H9 (cell line): ENCODE results near the gene NUP214. TPM values are rescaled to one million over a fixed set of nuclear protein-coding genes. Genes with fewer than 3 reads are reported as not detected.
A peak's percentile ranks its signal among the peaks of the same experiment; 100 is the strongest.

Source experiments
- DNase-seq: peaks from one replicate; pipeline ENCODE4 v3.0.0-alpha.2; 2017
- H2AFZ ChIP-seq: one replicate; pipeline ENCODE4 v1.6.1; 2013; ENCODE audit warnings: mild to moderate bottlenecking, low read length, control low read depth, moderate library complexity
- H2AK5ac ChIP-seq: 2 replicates; pipeline ENCODE4 v1.6.1; 2013; ENCODE audit warnings: low read length, control low read depth, mixed read lengths; ENCODE audit not compliant: insufficient read length
- H2BK120ac ChIP-seq: one replicate; pipeline ENCODE4 v1.6.1; 2013; ENCODE audit warnings: low read depth, mild to moderate bottlenecking, low read length, control low read depth, inconsistent platforms; ENCODE audit not compliant: poor library complexity, severe bottlenecking
- H2BK12ac ChIP-seq: 2 replicates; pipeline ENCODE4 v1.6.1; 2013; ENCODE audit warnings: low read length, control low read depth, mixed read lengths, low read depth; ENCODE audit not compliant: insufficient read length
- H2BK15ac ChIP-seq: 2 replicates; pipeline ENCODE4 v1.6.1; 2013; ENCODE audit warnings: low read depth, low read length, control low read depth
- H2BK20ac ChIP-seq: one replicate; pipeline ENCODE4 v1.6.1; 2013; ENCODE audit warnings: low read depth, mild to moderate bottlenecking, low read length, control low read depth, inconsistent platforms; ENCODE audit not compliant: poor library complexity, severe bottlenecking
- H2BK5ac ChIP-seq: 2 replicates; pipeline ENCODE4 v1.6.1; 2013; ENCODE audit warnings: low read length, control low read depth, mixed read lengths; ENCODE audit not compliant: insufficient read length
- H3K14ac ChIP-seq: 2 replicates; pipeline ENCODE4 v1.6.1; 2013; ENCODE audit warnings: low read length, control low read depth; ENCODE audit not compliant: insufficient read depth
- H3K18ac ChIP-seq: 2 replicates; pipeline ENCODE4 v1.6.1; 2013; ENCODE audit warnings: low read depth, mild to moderate bottlenecking, mixed read lengths, low read length, control low read depth; ENCODE audit not compliant: insufficient read length
- H3K23ac ChIP-seq: 2 replicates; pipeline ENCODE4 v1.6.1; 2013; ENCODE audit warnings: low read length, control low read depth, mixed read lengths, low read depth; ENCODE audit not compliant: insufficient read length
- H3K23me2 ChIP-seq: 2 replicates; pipeline ENCODE4 v1.6.1; 2013; ENCODE audit warnings: low read depth, mild to moderate bottlenecking, mixed read lengths, low read length, control low read depth; ENCODE audit not compliant: insufficient read length, poor library complexity, severe bottlenecking
- H3K27ac ChIP-seq: 2 replicates; pipeline ENCODE4 v1.5.1; 2013; ENCODE audit warnings: low read length, control low read depth, mixed read lengths, low read depth; ENCODE audit not compliant: insufficient read length
- H3K27me3 ChIP-seq: 2 replicates; pipeline ENCODE4 v1.6.1; 2013; ENCODE audit warnings: low read length, control low read depth, inconsistent platforms; ENCODE audit not compliant: insufficient read depth
- H3K4ac ChIP-seq: 2 replicates; pipeline ENCODE4 v1.6.1; 2013; ENCODE audit warnings: low read depth, mild to moderate bottlenecking, control low read depth, inconsistent platforms, low read length, moderate library complexity
- H3K4me1 ChIP-seq: 2 replicates; pipeline ENCODE4 v1.6.1; 2013; ENCODE audit warnings: low read length, control low read depth, inconsistent platforms; ENCODE audit not compliant: insufficient read depth
- H3K4me2 ChIP-seq: 2 replicates; pipeline ENCODE4 v1.6.1; 2013; ENCODE audit warnings: low read length, control low read depth, mixed read lengths; ENCODE audit not compliant: insufficient read length, insufficient read depth
- H3K56ac ChIP-seq: 2 replicates; pipeline ENCODE4 v1.6.1; 2013; ENCODE audit warnings: low read depth, mild to moderate bottlenecking, mixed read lengths, low read length, control low read depth; ENCODE audit not compliant: insufficient read length
- H3K79me1 ChIP-seq: 2 replicates; pipeline ENCODE4 v1.6.1; 2013; ENCODE audit warnings: low read depth, mild to moderate bottlenecking, moderate library complexity, low read length, control low read depth, inconsistent platforms; ENCODE audit not compliant: insufficient read depth, poor library complexity, severe bottlenecking
- H3K79me2 ChIP-seq: 2 replicates; pipeline ENCODE4 v1.6.1; 2013; ENCODE audit warnings: low read length, control low read depth, inconsistent platforms; ENCODE audit not compliant: insufficient read depth
- H3K9ac ChIP-seq: 2 replicates; pipeline ENCODE4 v1.6.1; 2013; ENCODE audit warnings: low read length, control low read depth, mixed read lengths; ENCODE audit not compliant: insufficient read length; ENCODE audit errors: extremely low read depth
- H3K9me3 ChIP-seq: one replicate; pipeline ENCODE4 v1.6.1; 2013; ENCODE audit warnings: low read depth, low read length, inconsistent platforms; ENCODE audit not compliant: control insufficient read depth
- H3T11ph ChIP-seq: one replicate; pipeline ENCODE4 v1.6.1; 2013; ENCODE audit warnings: mild to moderate bottlenecking, low read length, control low read depth, inconsistent platforms
- H4K20me1 ChIP-seq: one replicate; pipeline ENCODE4 v1.6.1; 2013; ENCODE audit not compliant: control insufficient read depth, insufficient read length, insufficient read depth
- H4K5ac ChIP-seq: 2 replicates; pipeline ENCODE4 v1.6.1; 2013; ENCODE audit warnings: low read depth, mild to moderate bottlenecking, mixed read lengths, low read length, control low read depth; ENCODE audit not compliant: insufficient read length
- H4K8ac ChIP-seq: replicated peaks from 2 replicates; pipeline ENCODE4 v1.6.1; 2013; ENCODE audit warnings: low read length, control low read depth, mixed read lengths, low read depth; ENCODE audit not compliant: insufficient read length
- H4K91ac ChIP-seq: 2 replicates; pipeline ENCODE4 v1.6.1; 2013; ENCODE audit warnings: low read depth, mild to moderate bottlenecking, moderate library complexity, mixed read lengths, low read length, control low read depth; ENCODE audit not compliant: insufficient read length
- H3K27ac Mint-ChIP-seq, 3 experiments: 2 replicates in 2 of 3; 3 replicates in 1 of 3; pipeline ENCODE4 v1.8.0; 2020 to 2021; ENCODE audit warnings: mixed read lengths in 3 of 3, mild to moderate bottlenecking in 1 of 3, moderate library complexity in 1 of 3
- H3K27me3 Mint-ChIP-seq: 2 replicates; pipeline ENCODE4 v1.8.0; 2021; ENCODE audit warnings: low read depth, mild to moderate bottlenecking, moderate library complexity, mixed read lengths
- H3K36me3 Mint-ChIP-seq, 3 experiments: 2 replicates in 2 of 3; 3 replicates in 1 of 3; pipeline ENCODE4 v1.8.0; 2020 to 2021; ENCODE audit warnings: low read depth in 3 of 3, mixed read lengths in 3 of 3; ENCODE audit not compliant: insufficient read depth in 1 of 3
- H3K4me1 Mint-ChIP-seq, 2 experiments: 2 replicates each; pipeline ENCODE4 v1.8.0; 2020; ENCODE audit warnings: mixed read lengths in 2 of 2
- H3K4me3 Mint-ChIP-seq, 2 experiments: 2 replicates in 1 of 2; 3 replicates in 1 of 2; pipeline ENCODE4 v1.8.0; 2020 to 2021; ENCODE audit warnings: mild to moderate bottlenecking in 2 of 2, mixed read lengths in 2 of 2, moderate library complexity in 1 of 2
- H3K9me3 Mint-ChIP-seq, 2 experiments: 2 replicates in 1 of 2; 3 replicates in 1 of 2; pipeline ENCODE4 v1.8.0; 2020; ENCODE audit warnings: mild to moderate bottlenecking in 2 of 2, mixed read lengths in 2 of 2, moderate library complexity in 1 of 2
- CTCF ChIP-seq: fragments of 200-600 bp; sonication (generic); conservative IDR thresholded peaks from 3 replicates; pipeline ENCODE4 v1.8.0; 2021; ENCODE audit warnings: antibody characterized with exemption, mild to moderate bottlenecking
- WGBS: extraction: QIAGEN DNeasy Blood & Tissue Kit; methylation state at CpG from one replicate; pipeline ENCODE4 v1.1.7; 2013; ENCODE audit warnings: missing lambda C conversion rate, low lambda C conversion rate, mixed read lengths; ENCODE audit not compliant: insufficient read length; ENCODE audit errors: extremely low coverage; 5-methylcytosine and 5-hydroxymethylcytosine counted together
- total RNA-seq: library from RNA; stranded (reverse); gene quantifications from 2 replicates; pipeline ENCODE4 v1.2.1, GENCODE V29; 2021

The NUP214 gene
- total RNA-seq, 1 experiment from 2014 or later: 53.8 TPM

DNA sequence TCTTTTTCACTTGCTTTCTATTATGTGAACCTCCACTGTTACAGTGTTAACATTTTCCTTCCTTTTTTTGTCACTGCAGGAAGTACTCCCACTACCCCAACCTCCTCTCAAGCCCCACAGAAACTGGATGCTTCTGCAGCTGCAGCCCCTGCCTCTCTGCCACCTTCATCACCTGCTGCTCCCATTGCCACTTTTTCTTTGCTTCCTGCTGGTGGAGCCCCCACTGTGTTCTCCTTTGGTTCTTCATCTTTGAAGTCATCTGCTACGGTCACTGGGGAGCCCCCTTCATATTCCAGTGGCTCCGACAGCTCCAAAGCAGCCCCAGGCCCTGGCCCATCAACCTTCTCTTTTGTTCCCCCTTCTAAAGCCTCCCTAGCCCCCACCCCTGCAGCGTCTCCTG is 18.8 kb downstream of the NUP214 start:
- no peak overlapping the region for H2BK15ac ChIP-seq
- no peak overlapping the region for H2AFZ ChIP-seq
- H3K14ac ChIP-seq: no peak overlapping the region
- H3K27me3 Mint-ChIP-seq: no peaks in the 10 kb centered on the region
- H2AK5ac ChIP-seq: no peak overlapping the region
- no peak overlapping the region for H2BK120ac ChIP-seq
- H3T11ph ChIP-seq: no peak overlapping the region
- no peak overlapping the region for H4K8ac ChIP-seq
- peaks cover 29 to 90% (median 78%) of the 10 kb centered on the region in 3 experiments; a peak in 6 of 7 replicates for H3K36me3 Mint-ChIP-seq
- H3K4me2 ChIP-seq: no peak overlapping the region
- no peaks in the 10 kb centered on the region for H4K20me1 ChIP-seq
- no peak overlapping the region for H3K23ac ChIP-seq
- H2BK20ac ChIP-seq: no peak overlapping the region
- no peaks in the 10 kb centered on the region for H3K27me3 ChIP-seq
- H2BK5ac ChIP-seq: no peak overlapping the region
- no peak overlapping the region for H3K4ac ChIP-seq
- H4K5ac ChIP-seq: no peak overlapping the region
- no peaks in the 10 kb centered on the region for H3K79me1 ChIP-seq
- H3K4me3 Mint-ChIP-seq: no peak overlapping the region
- no peaks in the 10 kb centered on the region for H3K23me2 ChIP-seq
- H3K9ac ChIP-seq: no peak overlapping the region
- no peak overlapping the region for H2BK12ac ChIP-seq
- H3K56ac ChIP-seq: no peak overlapping the region
- no peaks in the 10 kb centered on the region for H3K9me3 ChIP-seq
- no peaks in the 10 kb centered on the region for H3K79me2 ChIP-seq
- WGBS: no CpG with 5 or more reads among the region's 3 CpGs
- no peak overlapping the region for H4K91ac ChIP-seq
- H3K27ac ChIP-seq: no peak overlapping the region
- H3K4me1 ChIP-seq: no peaks in the 10 kb centered on the region
- peaks cover 0 to 11% of the 10 kb centered on the region in 2 experiments; a peak in 2 of 4 replicates for H3K4me1 Mint-ChIP-seq
- H3K9me3 Mint-ChIP-seq: no peaks in the 10 kb centered on the region
- H3K18ac ChIP-seq: no peak overlapping the region
- DNase-seq: no peak
- TF ChIP-seq CTCF: no peak
- H3K27ac Mint-ChIP-seq: peak overlapping the region in 1 of 3 experiments; percentile 25; a peak in 2 of 7 replicates
